K562 (cell line): ENCODE data around the gene ATP6V0E1. TPM values are rescaled to one million over a fixed set of nuclear protein-coding genes. Genes with fewer than 3 reads are reported as not detected.

Experiments used
- ASH1L ChIP-seq: fragments of 450-650 bp; IDR thresholded peaks from 2 replicates; pipeline ENCODE4 v1.6.1; 2018; ENCODE audit warnings: borderline replicate concordance, mild to moderate bottlenecking, low read depth; ENCODE audit not compliant: partially characterized antibody
- CCAR2 ChIP-seq: fragments of 200-400 bp; formaldehyde crosslinking; IDR thresholded peaks from 2 replicates; pipeline ENCODE4 v1.6.1; 2017; ENCODE audit warnings: mild to moderate bottlenecking, low read depth, low read length
- CTBP1 ChIP-seq: fragments of 450-650 bp; IDR thresholded peaks from 2 replicates; pipeline ENCODE4 v1.6.1; 2016; ENCODE audit warnings: borderline replicate concordance
- JUNB ChIP-seq: fragments of 450-650 bp; formaldehyde crosslinking; conservative IDR thresholded peaks from 2 replicates; pipeline ENCODE4 v1.4.0; 2020; ENCODE audit warnings: mild to moderate bottlenecking
- NFATC3 ChIP-seq: fragments of 450-650 bp; IDR thresholded peaks from 2 replicates; pipeline ENCODE4 v1.6.1; 2017; ENCODE audit warnings: mild to moderate bottlenecking
- NFE2L1 ChIP-seq: fragments of 450-650 bp; IDR thresholded peaks from 2 replicates; pipeline ENCODE4 v1.6.1; 2016; ENCODE audit warnings: missing genetic modification characterization, low read depth, mild to moderate bottlenecking, missing compliant biosample characterization, moderate library complexity, borderline replicate concordance
- PCBP2 ChIP-seq: fragments of 200-400 bp; formaldehyde crosslinking; IDR thresholded peaks from 2 replicates; pipeline ENCODE4 v1.6.1; 2018; ENCODE audit warnings: low read length, low read depth, mild to moderate bottlenecking, moderate library complexity; ENCODE audit not compliant: poor library complexity, severe bottlenecking
- PHF8 ChIP-seq: fragments of 200-600 bp; sonication (generic); IDR thresholded peaks from 2 replicates; pipeline ENCODE4 v1.6.1; 2012; ENCODE audit warnings: mixed run types, mild to moderate bottlenecking, inconsistent platforms, low read length, moderate library complexity, borderline replicate concordance
- POLR2AphosphoS5 ChIP-seq: IDR thresholded peaks from 2 replicates; pipeline ENCODE4 v1.6.1; 2011; ENCODE audit warnings: mild to moderate bottlenecking, low read depth, low read length, moderate library complexity; ENCODE audit not compliant: control insufficient read depth, insufficient read depth
- RFX5 ChIP-seq: IDR thresholded peaks from 2 replicates; pipeline ENCODE4 v1.6.1; 2011; ENCODE audit warnings: low read depth, mild to moderate bottlenecking, improper control_type of control experiment, low read length
- RUNX1 ChIP-seq: sonication (generic); IDR thresholded peaks from 2 replicates; pipeline ENCODE4 v1.6.1; 2016; ENCODE audit warnings: antibody characterized with exemption, low read depth
- SP2 ChIP-seq: IDR thresholded peaks from 2 replicates; pipeline ENCODE4 v1.6.1; 2011; ENCODE audit warnings: mild to moderate bottlenecking, low read depth, low read length, moderate library complexity; ENCODE audit not compliant: poor library complexity, severe bottlenecking; ENCODE audit errors: extremely low read depth
- XRCC4 ChIP-seq: IDR thresholded peaks from one replicate; pipeline ENCODE4 v1.6.1; 2011; ENCODE audit not compliant: insufficient read depth, insufficient read length; ENCODE audit errors: extremely low read depth
- YBX1 ChIP-seq: fragments of 450-650 bp; IDR thresholded peaks from 2 replicates; pipeline ENCODE4 v1.7.1; 2016; ENCODE audit warnings: mild to moderate bottlenecking
- YY1 ChIP-seq, 3 experiments: IDR thresholded peaks; 2 replicates each; pipeline ENCODE4 v1.6.1; 2011; ENCODE audit warnings: low read length in 2 of 3, mild to moderate bottlenecking in 2 of 3, moderate library complexity in 2 of 3, borderline replicate concordance in 1 of 3, control low read depth in 1 of 3, low read depth in 1 of 3; ENCODE audit not compliant: insufficient read depth in 3 of 3, insufficient replicate concordance in 2 of 3, control insufficient read depth in 1 of 3, insufficient read length in 1 of 3; ENCODE audit errors: extremely low read depth in 1 of 3
- ZFX ChIP-seq: sonication (generic); formaldehyde crosslinking; IDR thresholded peaks from 2 replicates; pipeline ENCODE4 v1.8.0; 2022; ENCODE audit warnings: mild to moderate bottlenecking, missing genetic modification reagents, moderate library complexity
- ZNF212 ChIP-seq: fragments of 450-650 bp; formaldehyde crosslinking; IDR thresholded peaks from 2 replicates; pipeline ENCODE4 v1.4.0; 2020; ENCODE audit warnings: mild to moderate bottlenecking
- polyA plus RNA-seq, 8 experiments: library from polyadenylated mRNA; depleted of rRNA in 4 of 8; stranded (reverse) in 5 of 8; unstranded in 3 of 8; fragments of >200 nt; fragmentation: Nextera tagmentation in 2 of 8; fragmentation: Illumina TruSeq in 1 of 8; extraction: Ambion mirVana in 2 of 8; extraction: Trizol in 1 of 8; gene quantifications; 2 replicates each; pipeline versions ENCODE4 v1.2.1 to v1.2.3, GENCODE V29; 2011 to 2014; ENCODE audit warnings: inconsistent platforms in 1 of 8, missing spikeins in 1 of 8
- total RNA-seq, 7 experiments: library from RNA; depleted of rRNA in 6 of 7; stranded (reverse); fragments of >200 nt in 6 of 7; fragmentation: Illumina TruSeq in 2 of 7; extraction: Trizol in 2 of 7; gene quantifications; 2 replicates each; pipeline versions ENCODE4 v1.2.1 to v1.2.3, GENCODE V29; 2011 to 2021; ENCODE audit warnings: low replicate concordance in 1 of 7
- TF ChIP-seq, protein P1 (sequence below): fragments of 450-650 bp; formaldehyde crosslinking; IDR thresholded peaks from 2 replicates; pipeline ENCODE4 v1.4.0; 2022; ENCODE audit warnings: missing genetic modification characterization
- TF ChIP-seq, protein P2 (sequence below): fragments of 150-350 bp; IDR thresholded peaks from 2 replicates; pipeline ENCODE4 v1.6.1; 2014; ENCODE audit warnings: low read depth, mild to moderate bottlenecking, low read length, borderline replicate concordance
- TF ChIP-seq, protein P3 (sequence below), 2 experiments: fragments of 450-650 bp in 1 of 2; sonication (generic) in 1 of 2; formaldehyde crosslinking in 1 of 2; IDR thresholded peaks in 1 of 2; conservative IDR thresholded peaks in 1 of 2; 2 replicates each; pipeline versions ENCODE4 v1.6.1 to v1.8.1; 2016 to 2023; ENCODE audit warnings: mild to moderate bottlenecking in 2 of 2, moderate library complexity in 2 of 2, inconsistent platforms in 1 of 2, missing genetic modification reagents in 1 of 2

Gene ATP6V0E1
- total and polyA plus RNA-seq, 9 of the 15 experiments (the other 6 are each of a cell fraction or from before 2014, with no cell fraction given), result 63.8 to 395 (median 112) TPM

DNA sequence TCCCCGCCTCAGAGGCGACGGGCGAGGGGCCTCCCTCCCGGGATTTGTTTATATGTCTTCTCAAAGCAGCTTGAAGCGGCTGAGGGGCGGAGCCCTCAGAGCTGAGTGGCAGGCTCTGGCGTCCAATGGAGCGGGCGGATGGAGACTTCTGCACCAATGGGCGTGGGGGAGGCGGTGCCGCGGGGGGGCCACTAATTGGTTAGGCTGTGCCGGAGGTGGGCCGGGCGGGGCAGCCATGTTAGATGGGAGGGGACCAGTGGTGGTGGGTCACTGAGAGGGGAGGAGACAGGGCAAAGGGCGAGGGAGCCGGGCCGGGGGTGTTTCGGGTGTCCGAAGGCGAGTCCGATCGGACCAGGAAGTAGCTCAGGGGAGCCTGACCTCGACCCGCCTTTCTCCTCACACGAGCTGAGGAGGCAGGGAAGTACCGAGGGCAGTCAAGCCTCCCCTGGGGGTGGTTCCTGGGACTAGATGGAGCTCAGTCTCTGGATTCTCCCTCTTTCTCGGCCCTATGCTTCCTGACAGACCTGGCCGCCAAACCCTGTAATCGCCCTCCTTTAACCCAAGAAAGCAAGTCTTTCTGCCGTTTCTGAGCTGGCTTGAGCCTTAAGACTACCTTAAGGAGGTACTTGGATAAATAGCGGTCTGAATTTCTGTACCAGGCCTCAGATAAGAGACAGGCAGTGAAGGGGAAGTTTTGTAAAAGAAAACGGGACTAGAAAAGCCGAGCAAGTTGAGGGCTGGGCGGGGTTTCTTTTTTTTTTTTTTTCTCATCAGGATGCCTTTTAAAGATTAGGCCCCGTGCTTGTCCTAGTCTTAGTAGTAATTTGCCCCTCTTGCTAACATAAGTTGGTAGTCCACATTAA, 73.7 kb downstream of the ATP6V0E1 start (continued):
- TF ChIP-seq, protein P1, sequence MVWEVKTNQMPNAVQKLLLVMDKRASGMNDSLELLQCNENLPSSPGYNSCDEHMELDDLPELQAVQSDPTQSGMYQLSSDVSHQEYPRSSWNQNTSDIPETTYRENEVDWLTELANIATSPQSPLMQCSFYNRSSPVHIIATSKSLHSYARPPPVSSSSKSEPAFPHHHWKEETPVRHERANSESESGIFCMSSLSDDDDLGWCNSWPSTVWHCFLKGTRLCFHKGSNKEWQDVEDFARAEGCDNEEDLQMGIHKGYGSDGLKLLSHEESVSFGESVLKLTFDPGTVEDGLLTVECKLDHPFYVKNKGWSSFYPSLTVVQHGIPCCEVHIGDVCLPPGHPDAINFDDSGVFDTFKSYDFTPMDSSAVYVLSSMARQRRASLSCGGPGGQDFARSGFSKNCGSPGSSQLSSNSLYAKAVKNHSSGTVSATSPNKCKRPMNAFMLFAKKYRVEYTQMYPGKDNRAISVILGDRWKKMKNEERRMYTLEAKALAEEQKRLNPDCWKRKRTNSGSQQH (CRISPR knock-in tag), result no peak
- peak; percentile 96 for TF ChIP-seq ASH1L
- TF ChIP-seq POLR2AphosphoS5, result no peak
- no peak for TF ChIP-seq RUNX1
- TF ChIP-seq, protein P2, sequence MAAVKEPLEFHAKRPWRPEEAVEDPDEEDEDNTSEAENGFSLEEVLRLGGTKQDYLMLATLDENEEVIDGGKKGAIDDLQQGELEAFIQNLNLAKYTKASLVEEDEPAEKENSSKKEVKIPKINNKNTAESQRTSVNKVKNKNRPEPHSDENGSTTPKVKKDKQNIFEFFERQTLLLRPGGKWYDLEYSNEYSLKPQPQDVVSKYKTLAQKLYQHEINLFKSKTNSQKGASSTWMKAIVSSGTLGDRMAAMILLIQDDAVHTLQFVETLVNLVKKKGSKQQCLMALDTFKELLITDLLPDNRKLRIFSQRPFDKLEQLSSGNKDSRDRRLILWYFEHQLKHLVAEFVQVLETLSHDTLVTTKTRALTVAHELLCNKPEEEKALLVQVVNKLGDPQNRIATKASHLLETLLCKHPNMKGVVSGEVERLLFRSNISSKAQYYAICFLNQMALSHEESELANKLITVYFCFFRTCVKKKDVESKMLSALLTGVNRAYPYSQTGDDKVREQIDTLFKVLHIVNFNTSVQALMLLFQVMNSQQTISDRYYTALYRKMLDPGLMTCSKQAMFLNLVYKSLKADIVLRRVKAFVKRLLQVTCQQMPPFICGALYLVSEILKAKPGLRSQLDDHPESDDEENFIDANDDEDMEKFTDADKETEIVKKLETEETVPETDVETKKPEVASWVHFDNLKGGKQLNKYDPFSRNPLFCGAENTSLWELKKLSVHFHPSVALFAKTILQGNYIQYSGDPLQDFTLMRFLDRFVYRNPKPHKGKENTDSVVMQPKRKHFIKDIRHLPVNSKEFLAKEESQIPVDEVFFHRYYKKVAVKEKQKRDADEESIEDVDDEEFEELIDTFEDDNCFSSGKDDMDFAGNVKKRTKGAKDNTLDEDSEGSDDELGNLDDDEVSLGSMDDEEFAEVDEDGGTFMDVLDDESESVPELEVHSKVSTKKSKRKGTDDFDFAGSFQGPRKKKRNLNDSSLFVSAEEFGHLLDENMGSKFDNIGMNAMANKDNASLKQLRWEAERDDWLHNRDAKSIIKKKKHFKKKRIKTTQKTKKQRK, result no peak
- TF ChIP-seq PHF8, result peak; percentile 66; the same call in 1 of the 2 replicates
- no peak for TF ChIP-seq RFX5
- TF ChIP-seq NFE2L1, result no peak
- TF ChIP-seq YBX1, result no peak
- TF ChIP-seq PCBP2, result no peak
- TF ChIP-seq YY1 (IDR thresholded peaks at IDR 0.05; ENCODE audit: borderline replicate concordance in 1 of 3, control insufficient read depth in 1 of 3, extremely low read depth in 1 of 3, insufficient read depth in 3 of 3, insufficient read length in 1 of 3, insufficient replicate concordance in 2 of 3, low read depth in 1 of 3, low read length in 2 of 3), result peak; percentile 64 to 92 (median 91)
- no peak for TF ChIP-seq NFATC3
- no peak for TF ChIP-seq CCAR2
- no peak for TF ChIP-seq JUNB (CRISPR knock-in tag)
- TF ChIP-seq ZNF212 (CRISPR knock-in tag), result no peak
- TF ChIP-seq, protein P3, sequence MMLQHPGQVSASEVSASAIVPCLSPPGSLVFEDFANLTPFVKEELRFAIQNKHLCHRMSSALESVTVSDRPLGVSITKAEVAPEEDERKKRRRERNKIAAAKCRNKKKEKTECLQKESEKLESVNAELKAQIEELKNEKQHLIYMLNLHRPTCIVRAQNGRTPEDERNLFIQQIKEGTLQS (IDR thresholded peaks at IDR 0.05), result no peak
- TF ChIP-seq, protein P3 (CRISPR knock-in tag; conservative IDR thresholded peaks at IDR 0.05), result no peak
- peak; percentile 88 for TF ChIP-seq SP2
- TF ChIP-seq CTBP1, result peak; percentile 36; the same call in 1 of the 2 replicates
- no peak for TF ChIP-seq XRCC4
- TF ChIP-seq ZFX, result peak; percentile 65
